ENCODE results near the gene PLEKHA6.

The PLEKHA6 gene

GRCh38 chr1:204280099-204280961, 79.4 kb downstream of the PLEKHA6 start:
- TF ChIP-seq CTCF (conservative IDR thresholded peaks at IDR 0.05; ENCODE audit: low read depth, low read length), result no peak
- H3K4me3 ChIP-seq (ENCODE audit: low read length), result no peak overlapping the region
- DNase-seq (ENCODE audit: low read depth), result no peak

GRCh38 chr1:204278958-204279357, 80.8 kb downstream of the PLEKHA6 start:
- no peak overlapping the region for H3K4me3 ChIP-seq (ENCODE audit: low read length)
- no peak for DNase-seq (ENCODE audit: low read depth)
- TF ChIP-seq CTCF (conservative IDR thresholded peaks at IDR 0.05; ENCODE audit: low read depth, low read length), result no peak

- no peak for DNase-seq (ENCODE audit: low read depth)
- H3K4me3 ChIP-seq (ENCODE audit: low read length), result no peak overlapping the region
- TF ChIP-seq CTCF (conservative IDR thresholded peaks at IDR 0.05; ENCODE audit: low read depth, low read length), result no peak
These were observed 81.5 kb downstream of the PLEKHA6 start for GRCh38 chr1:204278251-204278650.

GRCh38 chr1:204277563-204278219, 82.0 kb downstream of the PLEKHA6 start:
- TF ChIP-seq CTCF (conservative IDR thresholded peaks at IDR 0.05; ENCODE audit: low read depth, low read length), result no peak
- no peak overlapping the region for H3K4me3 ChIP-seq (ENCODE audit: low read length)

GRCh38 chr1:204275695-204276370, 83.9 kb downstream of the PLEKHA6 start:
- no peak for DNase-seq (ENCODE audit: low read depth)
- H3K4me3 ChIP-seq (ENCODE audit: low read length), result no peak overlapping the region
- TF ChIP-seq CTCF (conservative IDR thresholded peaks at IDR 0.05; ENCODE audit: low read depth, low read length), result no peak

More at GRCh38 chr1:204277563-204278219, 82.0 kb downstream of the PLEKHA6 start:
- no peak for DNase-seq (ENCODE audit: low read depth)

- H3K4me3 ChIP-seq (ENCODE audit: low read length), result no peak overlapping the region
- no peak for TF ChIP-seq CTCF (conservative IDR thresholded peaks at IDR 0.05; ENCODE audit: low read depth, low read length)
- no peak for DNase-seq (ENCODE audit: low read depth)
These were observed 85.3 kb downstream of the PLEKHA6 start for GRCh38 chr1:204274446-204274845.
